Mammary epithelial cell (primary cell): ENCODE results near the gene ITGA5.

ENCODE experiments used
- EZH2 ChIP-seq: IDR thresholded peaks from 2 replicates; pipeline ENCODE4 v1.6.1; 2012; ENCODE audit warnings: low read length, inconsistent platforms, borderline replicate concordance
- TF ChIP-seq, protein P1 (sequence below), 2 donors: IDR thresholded peaks in 1 of 2; conservative IDR thresholded peaks in 1 of 2; 2 replicates each; pipeline ENCODE4 v1.5.1; 2011 to 2012; ENCODE audit warnings: inconsistent platforms in 2 of 2, low read length in 2 of 2, mild to moderate bottlenecking in 2 of 2, control low read depth in 1 of 2, low read depth in 1 of 2; ENCODE audit not compliant: insufficient read depth in 1 of 2; ENCODE audit errors: extremely low read depth in 1 of 2

DNA sequence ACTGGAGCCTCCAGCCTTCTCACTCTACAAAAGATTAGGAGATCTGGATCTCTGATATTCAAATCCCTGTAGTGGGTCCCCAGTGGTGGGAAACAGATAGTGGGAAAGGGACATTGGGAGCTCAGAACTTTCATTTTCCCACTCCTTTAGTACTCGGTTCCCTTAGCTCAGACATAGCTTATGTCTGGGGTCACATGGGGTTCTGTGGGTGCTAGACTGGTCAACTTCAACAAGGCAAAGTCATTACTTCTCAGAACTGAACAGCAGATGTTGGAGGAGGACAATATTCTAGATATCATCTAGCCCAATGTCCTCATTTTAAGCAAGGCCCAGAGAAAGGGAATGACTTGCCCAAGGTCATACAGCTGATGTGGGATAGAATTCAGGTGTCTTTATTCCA lies 19.5 kb upstream of the ITGA5 start:
- TF ChIP-seq, protein P1, sequence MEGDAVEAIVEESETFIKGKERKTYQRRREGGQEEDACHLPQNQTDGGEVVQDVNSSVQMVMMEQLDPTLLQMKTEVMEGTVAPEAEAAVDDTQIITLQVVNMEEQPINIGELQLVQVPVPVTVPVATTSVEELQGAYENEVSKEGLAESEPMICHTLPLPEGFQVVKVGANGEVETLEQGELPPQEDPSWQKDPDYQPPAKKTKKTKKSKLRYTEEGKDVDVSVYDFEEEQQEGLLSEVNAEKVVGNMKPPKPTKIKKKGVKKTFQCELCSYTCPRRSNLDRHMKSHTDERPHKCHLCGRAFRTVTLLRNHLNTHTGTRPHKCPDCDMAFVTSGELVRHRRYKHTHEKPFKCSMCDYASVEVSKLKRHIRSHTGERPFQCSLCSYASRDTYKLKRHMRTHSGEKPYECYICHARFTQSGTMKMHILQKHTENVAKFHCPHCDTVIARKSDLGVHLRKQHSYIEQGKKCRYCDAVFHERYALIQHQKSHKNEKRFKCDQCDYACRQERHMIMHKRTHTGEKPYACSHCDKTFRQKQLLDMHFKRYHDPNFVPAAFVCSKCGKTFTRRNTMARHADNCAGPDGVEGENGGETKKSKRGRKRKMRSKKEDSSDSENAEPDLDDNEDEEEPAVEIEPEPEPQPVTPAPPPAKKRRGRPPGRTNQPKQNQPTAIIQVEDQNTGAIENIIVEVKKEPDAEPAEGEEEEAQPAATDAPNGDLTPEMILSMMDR (conservative IDR thresholded peaks at IDR 0.05 in 1 of 2, IDR thresholded peaks at IDR 0.05 in 1 of 2; ENCODE audit: extremely low read depth in 1 of 2, insufficient read depth in 1 of 2, low read depth in 1 of 2, low read length in 2 of 2), result no peak
- no peak for TF ChIP-seq EZH2
